ENCODE results near the gene SFTPD.

Gene SFTPD

GRCh38 chr10:79944428-79945395, 4.2 kb downstream of the SFTPD start:
- peak; percentile 29 for DNase-seq

- DNase-seq, result peak; percentile 32
These were observed 5.0 kb downstream of the SFTPD start for GRCh38 chr10:79943871-79944270.

GRCh38 chr10:79942261-79943185, 6.4 kb downstream of the SFTPD start:
- peak; percentile 15 for DNase-seq

DNA sequence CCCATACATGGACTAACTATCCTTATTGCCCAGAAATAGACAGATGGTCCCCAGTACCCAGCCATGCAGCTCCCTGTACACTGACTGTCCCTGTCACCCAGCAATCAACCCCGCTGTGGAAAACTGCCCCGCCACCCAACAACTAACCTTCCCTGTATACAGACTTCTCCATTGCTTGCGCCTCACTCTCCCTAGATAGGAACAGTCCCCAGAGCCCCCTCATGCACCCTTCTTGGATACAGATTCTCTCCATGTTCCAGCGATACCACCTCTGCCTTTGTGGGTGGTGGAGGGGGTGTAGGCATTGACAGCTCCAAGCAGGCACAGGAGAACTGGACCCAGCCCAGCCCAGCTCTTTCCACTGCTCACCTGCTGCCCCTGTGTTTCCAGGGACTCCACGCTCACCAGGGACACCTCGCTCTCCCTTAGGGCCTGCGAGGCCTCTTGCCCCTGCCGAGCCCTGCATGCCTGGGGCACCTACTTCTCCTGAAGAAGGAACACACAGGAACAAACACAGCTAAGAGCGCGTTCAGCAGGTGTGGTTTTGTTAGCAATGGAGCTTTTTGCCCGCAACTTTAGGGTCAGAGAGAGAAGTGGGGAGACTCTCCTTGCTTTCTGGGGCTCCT, 7.2 kb downstream of the SFTPD start:
- peak; percentile 6 for DNase-seq

DNA sequence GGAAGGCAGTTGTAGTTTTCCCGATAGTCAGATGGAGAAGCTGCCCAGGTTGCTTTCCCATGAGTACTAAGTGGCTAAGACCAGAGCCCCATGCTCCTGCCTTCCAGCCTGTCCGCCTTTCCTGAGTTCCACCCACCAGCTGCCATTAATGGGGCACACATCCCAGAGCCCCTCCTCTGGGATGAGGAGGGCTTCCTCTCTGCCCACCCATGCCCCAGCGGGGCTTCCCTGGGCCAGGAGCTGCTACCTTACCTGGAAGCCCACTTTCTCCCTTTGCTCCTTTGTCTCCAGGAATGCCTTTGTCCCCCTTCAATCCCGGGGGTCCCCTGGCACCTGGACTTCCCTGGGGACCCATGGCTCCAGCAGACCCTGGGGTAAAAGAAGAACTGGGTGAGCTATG, 7.8 kb downstream of the SFTPD start:
- peak; percentile 4 for DNase-seq

DNA sequence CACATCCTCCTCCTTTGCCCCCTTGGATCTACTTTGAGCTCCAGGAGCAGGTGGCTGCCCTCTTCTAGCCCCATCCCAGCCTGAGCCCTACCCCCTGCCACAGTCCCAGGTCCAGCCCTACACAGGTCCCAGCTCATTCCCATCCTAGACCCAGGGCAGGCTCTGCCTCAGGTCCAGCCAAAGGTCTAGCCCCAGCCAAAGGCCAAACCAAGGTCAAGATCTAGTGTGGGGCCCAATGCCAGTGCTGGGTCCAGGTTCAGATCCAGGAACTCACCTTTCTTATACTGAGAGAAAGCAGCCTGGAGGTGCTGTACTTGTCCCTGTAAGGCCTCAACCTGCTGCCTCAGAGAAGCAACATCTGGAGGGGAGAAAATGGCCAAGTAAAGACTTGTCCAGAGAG, 8.5 kb downstream of the SFTPD start:
- DNase-seq, result peak; percentile 16

DNA sequence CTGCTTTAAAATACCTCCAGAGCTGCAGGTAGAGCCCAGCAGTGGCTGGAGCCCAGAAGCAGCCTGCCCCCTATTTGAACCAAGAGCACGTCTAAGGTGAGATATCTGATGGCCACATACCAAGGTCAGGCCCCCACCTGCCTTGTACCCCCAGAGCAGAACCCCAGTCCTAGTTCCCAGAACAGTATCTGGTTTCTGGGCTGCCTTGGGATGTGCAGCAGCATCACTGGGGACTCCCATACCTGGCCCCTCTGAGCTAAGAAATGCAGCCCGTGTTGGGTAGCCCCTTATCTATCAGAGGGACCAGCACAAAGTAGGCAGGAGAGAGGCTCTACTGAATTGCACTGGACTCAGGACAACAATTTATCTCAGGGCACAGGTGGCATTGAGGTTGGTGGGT, 8.9 kb downstream of the SFTPD start:
- DNase-seq, result no peak

DNA sequence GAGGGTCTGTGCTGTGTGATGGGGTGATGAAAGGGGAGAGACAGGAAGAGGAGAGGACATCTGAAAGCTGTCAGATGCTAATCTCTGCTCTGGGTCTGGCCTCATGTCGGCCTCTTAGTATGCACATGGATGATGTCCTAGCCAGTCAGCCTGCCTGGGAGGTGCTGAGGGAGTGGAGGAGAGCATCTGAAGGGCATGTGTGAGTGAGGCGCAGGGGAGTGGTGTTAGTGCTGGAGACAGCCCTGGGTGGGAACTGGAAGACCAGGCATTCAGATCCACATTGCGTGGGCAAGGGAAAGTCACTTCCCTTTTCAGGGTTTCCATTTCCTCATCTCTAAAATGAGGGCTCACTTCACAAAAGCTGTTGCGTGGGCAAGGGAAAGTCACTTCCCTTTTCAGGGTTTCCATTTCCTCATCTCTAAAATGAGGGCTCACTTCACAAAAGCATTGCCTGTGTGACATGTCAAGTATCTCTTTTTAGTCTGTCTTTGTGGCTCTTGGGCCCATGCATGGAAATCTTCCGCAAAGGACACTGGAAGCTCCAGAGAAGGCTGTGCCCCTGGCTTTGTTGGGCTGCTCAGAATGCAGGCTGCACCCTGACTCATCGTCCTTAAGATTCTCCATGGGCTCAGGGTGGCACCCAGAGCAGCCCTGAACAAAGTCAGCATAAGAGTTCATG, 10.0 kb downstream of the SFTPD start:
- peak; percentile 44 for DNase-seq

GRCh38 chr10:79937701-79938151, 11.2 kb downstream of the SFTPD start:
- DNase-seq, result peak; percentile 57

GRCh38 chr10:79936625-79937615, 12.0 kb downstream of the SFTPD start:
- peak; percentile 35 for DNase-seq

DNA sequence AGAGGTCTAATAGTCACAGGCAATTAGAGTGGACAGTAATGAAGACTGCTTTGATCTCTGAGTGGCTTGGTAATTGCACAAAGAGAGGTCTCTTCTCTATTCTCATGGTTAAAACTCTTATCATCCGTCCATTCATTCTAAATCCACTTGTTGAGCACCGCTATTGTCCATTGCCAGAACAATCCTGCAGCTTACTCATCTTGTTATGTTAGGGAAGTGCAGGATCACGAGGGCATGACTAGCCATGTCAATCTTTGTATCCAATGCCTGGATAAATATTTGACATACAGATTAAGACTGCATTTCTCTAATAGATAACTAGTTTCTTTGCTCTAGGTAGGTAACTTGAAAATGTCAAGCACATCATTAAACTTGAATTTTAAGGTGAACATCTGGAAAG, 14.9 kb downstream of the SFTPD start:
- no peak for DNase-seq

GRCh38 chr10:79932841-79933379, 16.0 kb downstream of the SFTPD start:
- DNase-seq, result no peak

- DNase-seq, result no peak
These were observed 16.6 kb downstream of the SFTPD start for GRCh38 chr10:79932307-79932706.

DNA sequence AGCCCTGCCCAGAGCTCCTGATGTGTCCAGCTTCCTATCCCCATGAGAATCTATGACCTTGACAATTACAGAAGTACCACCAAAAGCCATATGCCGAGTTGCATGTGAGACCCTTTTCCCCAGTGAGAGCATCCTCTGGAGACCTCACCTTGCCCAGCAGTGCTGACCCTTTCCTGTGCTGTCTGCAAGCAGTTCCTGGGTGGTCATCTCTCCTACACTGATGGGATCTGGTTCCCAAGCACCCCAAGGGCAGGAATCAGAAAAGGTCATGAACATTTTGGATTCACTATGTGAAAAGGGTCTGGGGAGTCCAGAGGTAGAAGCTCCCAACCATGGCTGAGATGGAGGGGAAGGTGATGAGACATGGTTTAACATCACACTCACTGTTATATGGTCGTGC, 18.2 kb downstream of the SFTPD start:
- DNase-seq, result peak; percentile 13

DNA sequence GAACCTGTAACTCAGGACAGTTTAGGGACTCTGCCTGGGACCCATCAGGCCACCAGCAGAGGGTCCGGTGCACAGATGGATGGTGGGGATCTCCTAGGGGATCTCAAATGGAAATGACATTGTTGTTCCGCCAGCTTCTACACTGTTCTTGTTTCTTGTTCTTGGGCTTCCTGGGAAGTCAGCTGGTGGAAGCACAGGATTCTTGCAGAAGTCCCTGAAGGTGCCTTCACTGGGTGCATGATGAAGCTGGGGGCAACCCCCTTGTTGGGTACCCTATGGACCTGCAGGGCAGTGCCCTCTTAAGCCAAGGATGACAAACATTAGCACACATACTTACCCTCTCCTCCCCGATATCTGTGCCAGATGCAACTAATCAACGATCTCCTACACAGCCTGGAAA, 18.6 kb downstream of the SFTPD start:
- DNase-seq, result no peak

DNA sequence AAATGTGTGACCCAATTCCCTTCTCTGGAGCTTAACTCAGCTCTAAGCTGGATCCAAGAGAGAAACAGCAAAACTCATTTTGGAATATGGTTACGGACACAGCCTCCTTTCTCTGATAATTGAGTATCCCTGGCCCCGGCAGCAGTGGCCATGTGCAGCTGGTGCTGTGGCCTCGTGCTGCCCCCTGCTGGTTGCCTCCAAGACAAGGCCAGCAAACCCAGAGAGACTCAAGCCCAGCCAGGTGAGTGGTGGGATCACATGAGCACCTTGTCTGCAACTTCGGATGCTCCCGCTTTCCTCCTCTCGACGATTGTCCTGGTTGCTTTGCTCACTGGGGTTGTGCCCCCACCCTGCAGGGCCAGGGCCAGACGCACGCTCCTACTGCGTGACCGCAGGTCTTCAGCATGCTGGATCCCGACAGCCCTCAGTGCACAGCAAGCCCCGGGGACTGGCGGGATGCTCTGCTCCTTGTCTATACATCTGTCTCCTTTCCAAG, 19.4 kb downstream of the SFTPD start:
- DNase-seq, result peak; percentile 86

- DNase-seq, result no peak
These were observed 20.8 kb downstream of the SFTPD start for GRCh38 chr10:79928028-79928583.

DNA sequence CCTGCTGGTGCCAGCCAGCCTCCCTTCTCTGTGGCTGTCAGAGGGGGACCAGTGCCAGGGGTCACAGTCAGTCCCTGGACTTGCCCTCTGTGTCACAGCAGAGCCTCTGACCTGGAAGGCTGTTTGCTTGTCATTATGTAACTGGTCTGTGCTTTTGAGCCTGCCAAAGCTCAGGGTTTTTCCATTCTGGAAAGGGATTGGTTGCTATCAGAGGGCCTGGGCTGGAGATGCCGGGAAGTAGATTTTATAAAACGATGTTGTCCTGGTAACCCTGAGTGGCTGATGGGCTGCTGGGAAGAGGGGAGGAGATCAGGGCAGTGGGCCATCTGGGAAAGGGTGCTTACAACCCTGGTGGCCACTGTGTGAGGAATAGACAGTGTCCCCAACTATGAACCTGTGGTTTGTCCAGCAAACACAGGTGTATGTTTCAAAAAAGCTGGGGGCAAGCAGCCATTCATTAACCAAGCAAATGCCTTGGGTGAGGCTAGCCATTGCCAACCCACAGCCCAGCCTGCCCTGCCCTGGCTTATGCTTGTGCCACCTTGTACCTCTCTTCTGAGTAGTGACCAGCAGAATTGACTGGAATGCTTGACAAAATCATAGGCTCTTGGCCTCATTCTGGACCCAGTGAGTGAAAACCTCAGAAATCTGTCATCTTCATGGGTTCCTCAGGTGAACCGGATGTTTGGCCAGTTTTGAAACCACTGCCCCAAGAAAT, 21.6 kb downstream of the SFTPD start:
- DNase-seq, result no peak

GRCh38 chr10:79926037-79926436, 22.9 kb downstream of the SFTPD start:
- peak; percentile 22 for DNase-seq

GRCh38 chr10:79925614-79926013, 23.3 kb downstream of the SFTPD start:
- DNase-seq, result no peak
